HG03460 (cell line): ENCODE data around the gene LMTK2.

Source experiments
- ATAC-seq: cut with Tn5 transposase; IDR thresholded peaks from one replicate; pipeline ENCODE4 v1.9.1; 2021; ENCODE audit not compliant: unreplicated experiment

The LMTK2 gene

DNA sequence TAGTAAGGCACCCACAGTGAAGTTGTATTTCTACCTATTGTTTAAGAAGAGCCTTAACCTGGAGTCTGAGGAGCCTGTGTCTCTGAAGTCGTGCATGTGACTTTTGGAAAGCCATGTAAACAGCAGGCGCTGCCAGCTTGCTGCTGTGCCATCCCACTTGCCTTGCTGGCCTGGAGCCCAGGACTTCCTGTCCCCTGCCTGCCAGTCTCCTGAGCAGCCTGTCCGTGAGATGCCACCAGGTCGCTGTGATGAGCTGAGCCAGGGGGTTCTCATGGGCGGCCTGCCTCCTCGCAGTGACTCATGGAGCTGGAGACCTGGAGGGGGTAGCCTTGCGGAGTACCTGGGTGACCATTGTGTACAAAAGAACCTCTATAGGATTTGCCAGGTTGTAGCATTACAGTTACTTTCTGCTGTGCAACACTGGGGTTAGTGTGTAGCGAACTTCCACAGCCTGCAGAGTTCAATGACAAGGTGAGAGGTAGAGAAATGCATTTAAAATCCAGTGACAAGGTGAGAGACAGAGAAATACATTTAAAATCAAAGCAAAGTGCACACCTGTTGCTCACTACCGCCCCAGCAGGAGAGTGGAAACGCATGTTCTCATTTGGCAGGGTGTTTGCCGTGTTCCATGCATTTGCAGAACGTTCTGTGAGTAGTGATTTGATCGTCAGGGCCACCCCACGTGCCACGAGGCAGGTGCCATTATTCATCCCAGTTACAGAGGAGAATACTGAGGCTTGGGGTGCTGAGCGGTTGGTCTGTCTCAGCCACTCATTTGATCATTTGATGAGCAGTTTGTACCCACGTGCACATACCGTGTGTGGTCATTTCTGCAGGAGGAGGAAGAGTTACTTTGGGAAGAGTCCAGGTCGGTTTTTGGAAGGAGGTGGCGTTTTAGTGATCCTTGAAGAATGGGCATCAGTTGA is 67.9 kb downstream of the LMTK2 start:
- ATAC-seq = no peak

DNA sequence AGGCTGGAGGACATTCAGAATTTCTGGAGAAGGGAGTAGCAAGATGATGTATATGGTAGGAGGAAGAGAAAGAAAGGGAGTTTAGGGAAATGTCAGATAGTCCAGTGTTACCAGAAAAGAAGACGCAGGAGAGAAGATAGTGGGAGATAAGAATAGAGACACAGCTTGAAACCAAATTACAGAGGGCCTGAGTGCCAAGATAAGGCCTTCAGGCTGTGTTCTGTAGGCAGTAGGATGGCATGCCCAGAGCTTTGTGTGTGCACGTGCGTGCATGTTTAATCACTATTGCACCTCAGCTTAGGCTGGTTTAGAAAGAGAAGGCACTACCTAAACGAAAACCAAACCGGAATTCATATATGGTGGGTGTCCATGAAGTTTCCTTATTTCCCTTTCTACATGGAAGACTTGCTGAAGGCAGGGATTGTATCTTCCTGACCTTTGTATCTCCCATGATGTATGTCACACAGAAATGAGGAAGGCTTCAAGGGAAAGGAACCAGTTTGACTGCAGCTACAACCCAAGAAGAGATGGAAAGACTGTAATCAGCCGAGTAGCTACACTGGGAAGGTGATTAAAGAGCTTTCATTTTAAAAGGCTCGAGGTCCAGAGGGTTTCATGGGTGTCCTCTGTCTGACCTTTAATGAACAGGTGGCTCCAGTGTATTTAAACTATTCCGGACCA is 68.7 kb downstream of the LMTK2 start:
- ATAC-seq = no peak

DNA sequence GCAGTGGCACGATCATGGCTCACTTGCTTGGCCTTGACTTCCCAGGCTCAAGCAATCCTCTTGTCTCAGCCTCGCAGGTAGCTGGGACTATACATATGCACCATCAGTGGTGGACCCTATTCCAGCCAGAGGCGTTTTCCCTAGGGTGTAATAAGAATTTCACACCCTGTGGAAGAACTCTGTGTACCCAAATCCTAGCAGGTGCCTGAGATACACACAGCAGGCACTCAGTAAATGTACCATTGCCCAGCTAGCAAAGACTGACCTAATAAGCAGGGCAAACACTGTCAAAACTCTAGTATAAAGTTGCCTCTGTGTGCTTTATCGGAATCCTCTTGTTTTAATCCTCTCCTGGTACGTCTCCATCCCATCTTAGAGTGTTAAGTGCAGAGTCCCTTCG is 70.9 kb downstream of the LMTK2 start:
- no peak for ATAC-seq

DNA sequence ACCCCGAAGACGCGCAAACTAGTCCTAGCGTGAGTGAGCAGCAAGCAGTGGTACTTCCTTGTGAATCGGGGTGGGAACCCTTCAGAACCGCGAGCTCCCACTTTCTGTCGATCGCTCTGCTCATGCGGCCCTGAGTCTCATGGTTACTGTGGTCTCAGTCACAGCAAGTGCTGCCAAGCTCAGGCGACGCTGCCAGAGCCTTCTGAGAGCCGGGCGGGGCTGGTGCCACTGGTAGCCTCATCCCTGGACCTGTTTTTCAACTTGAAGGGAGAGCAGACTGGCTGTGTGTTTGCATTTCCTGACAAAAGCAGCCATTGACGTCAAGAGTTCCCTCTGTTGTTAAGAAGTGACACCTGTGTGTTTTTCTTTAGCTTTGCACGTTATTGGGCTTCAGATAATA is 71.7 kb downstream of the LMTK2 start:
- no peak for ATAC-seq

DNA sequence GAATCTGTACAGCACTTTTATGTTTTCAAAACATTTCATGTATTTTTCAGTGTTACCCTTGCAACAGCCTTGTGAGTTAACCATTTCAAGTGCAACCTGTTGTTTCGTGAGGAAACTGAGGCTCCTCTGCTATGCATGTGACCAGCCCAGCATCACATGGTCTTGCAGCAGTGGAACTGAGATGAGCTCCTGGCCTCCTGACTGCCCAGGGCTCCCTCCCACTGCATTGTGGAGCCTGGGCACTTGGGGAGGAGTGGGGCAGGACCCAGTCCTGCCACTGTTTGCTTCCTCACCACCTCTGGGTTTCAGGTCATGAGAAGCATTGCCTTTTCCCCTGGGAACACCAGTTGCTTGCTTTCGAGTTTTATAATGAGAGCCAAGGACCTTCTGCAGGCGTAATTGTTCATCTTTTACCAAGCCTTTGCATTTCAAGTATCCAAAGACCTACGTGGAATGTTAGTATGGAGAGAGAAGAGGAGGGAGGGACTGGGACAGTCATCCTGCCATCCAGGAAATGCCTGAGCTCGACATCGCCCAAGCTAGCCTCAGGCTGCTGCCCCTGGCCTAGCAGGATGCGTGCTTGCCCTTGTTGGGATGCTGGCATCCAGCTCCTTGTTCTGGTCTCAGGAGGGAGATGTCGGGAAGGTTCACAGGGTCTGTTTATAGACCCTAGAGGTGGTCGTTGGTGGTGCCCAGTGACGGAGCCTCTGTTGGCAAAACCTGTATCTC is 72.3 kb downstream of the LMTK2 start:
- no peak for ATAC-seq

DNA sequence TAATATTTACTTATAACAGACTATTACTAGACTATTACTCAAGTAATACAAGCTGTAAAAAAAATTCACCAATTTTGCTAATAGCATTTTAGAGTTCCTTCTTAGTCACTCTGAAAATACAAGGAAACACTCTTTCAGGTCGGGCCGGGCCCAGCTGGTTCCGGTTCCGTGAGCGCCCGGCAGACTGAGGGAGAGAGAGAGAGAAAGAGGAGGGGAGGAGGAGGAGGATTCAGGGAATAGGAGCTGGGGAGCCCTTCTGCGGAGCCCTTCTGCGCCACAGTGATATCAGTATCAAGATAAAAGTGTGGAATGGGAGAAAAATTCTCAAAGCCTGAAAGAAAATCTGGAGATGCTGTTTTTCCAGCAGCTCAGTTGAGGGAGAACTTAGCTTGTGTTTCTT is 74.1 kb downstream of the LMTK2 start:
- no peak for ATAC-seq

DNA sequence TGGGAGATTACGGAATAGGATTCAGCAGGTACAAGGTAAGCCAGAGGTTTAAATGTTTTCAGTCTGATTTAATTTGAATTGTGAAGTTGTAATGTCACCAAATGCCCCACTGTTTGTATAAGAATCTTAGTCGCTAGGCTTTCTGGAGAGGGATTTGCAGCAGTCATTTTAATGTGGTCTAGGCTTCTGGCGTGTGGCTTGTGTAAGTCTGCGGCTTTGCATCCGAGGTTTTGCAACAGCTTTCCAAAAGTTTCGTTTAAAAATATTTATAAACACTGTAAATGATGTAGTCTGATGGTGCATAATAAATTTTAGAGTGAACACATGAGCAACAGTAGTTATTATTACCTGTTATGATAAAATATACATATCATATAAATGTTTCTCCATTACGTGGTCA is 78.4 kb downstream of the LMTK2 start:
- no peak for ATAC-seq

DNA sequence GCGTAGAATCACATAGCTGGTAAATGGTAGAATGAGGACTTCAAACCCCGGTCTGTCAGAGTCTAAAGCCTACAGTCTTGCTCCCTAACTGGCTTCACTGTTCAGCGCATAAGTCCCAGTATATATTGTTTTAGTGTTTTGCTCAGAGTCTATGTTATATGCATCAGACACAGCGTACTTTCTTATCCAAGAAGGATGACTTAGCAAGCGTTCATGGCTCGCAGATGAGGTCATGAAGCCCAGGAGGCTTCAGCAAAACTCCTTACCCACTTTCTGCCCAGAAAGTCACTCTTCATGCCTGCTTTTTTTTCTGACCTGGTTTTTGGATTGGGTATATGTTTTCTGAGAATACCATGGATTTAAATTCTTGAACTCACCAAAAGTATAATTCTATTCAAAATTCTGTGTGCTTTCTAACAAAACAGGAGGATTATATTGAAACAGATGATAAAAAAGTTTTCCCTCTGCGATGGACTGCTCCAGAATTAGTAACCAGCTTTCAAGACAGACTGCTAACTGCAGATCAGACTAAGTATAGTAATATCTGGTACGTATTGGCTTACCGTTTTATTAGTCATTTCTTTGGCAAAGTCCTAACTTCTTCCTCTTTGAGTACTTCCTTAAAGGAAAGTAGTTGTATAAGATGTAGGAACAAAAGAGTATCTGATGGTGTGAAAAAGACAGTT is 79.9 kb downstream of the LMTK2 start:
- no peak for ATAC-seq

DNA sequence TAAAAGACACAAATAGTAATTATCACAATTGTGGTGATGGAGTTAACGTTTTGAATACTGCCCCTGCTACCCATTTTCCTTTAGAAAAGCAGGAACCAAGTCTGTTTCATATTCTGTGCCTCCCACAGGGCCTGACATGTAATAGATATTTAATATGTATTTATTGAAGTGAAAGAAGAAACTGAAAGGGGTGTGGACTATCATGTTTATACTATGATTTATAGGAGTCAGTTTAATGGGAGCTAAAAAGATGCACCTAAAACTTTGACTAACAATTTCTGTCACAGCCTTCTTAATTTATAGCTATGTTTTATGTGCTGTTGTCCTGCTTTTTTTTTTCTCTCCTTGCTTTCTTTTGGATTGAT is 80.5 kb downstream of the LMTK2 start:
- ATAC-seq = no peak

DNA sequence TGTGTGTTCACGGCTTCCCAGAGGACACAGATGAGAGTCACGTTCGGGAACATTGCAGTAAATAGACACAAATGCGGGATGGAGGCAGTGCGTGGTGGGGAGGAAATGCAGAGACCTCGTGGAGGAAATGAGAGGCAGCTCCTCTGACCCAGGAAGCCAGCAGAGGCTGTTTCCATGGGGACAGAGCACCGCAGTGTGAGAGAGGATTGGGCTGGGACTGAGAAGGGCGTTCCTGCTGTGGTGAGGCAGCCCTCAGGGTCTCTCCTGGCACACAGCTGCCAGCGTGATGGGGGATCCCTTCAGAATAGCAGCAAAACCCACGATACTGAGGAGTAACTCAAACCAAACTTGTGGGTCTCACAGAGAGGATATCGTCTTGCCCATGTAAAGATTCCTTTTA is 82.9 kb downstream of the LMTK2 start:
- no peak for ATAC-seq

DNA sequence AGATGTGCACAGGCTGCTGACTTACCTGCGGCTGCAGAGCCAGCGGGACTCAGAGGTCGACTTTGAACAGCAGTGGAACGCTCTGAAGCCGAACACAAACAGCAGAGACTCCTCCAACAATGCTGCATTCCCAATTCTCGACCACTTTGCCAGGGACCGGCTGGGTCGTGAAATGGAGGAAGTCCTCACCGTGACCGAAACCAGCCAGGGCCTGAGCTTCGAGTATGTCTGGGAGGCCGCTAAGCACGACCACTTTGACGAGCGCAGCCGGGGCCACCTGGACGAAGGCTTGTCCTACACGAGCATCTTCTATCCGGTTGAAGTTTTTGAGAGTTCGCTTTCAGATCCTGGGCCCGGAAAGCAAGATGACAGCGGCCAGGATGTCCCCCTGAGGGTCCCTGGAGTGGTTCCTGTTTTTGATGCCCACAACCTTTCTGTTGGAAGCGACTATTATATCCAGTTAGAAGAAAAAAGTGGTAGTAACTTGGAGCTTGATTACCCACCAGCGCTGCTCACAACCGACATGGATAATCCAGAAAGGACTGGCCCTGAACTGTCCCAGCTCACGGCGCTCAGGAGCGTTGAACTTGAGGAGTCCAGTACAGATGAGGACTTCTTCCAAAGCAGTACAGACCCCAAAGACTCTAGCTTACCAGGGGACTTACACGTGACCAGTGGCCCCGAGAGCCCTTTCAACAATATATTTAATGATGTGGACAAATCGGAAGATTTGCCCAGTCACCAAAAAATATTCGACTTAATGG is 85.2 kb downstream of the LMTK2 start:
- ATAC-seq = no peak

DNA sequence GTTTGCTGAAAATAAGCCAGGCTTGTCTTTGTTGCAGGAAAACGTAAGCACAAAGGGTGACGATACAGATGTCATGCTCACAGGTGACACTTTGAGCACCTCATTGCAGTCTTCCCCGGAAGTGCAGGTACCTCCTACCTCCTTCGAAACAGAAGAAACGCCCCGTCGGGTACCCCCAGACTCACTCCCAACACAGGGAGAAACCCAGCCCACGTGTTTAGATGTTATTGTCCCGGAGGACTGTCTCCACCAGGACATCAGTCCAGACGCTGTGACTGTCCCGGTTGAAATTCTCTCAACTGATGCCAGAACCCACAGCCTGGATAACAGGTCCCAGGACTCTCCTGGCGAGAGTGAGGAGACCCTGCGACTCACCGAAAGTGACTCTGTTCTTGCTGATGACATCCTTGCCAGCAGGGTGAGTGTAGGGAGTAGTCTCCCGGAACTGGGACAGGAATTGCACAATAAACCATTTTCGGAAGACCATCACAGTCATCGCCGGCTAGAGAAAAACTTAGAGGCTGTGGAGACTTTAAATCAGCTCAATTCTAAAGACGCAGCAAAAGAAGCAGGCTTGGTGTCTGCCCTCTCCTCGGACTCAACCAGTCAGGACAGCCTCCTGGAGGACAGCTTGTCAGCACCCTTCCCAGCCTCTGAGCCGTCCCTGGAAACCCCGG is 86.3 kb downstream of the LMTK2 start:
- ATAC-seq = no peak

DNA sequence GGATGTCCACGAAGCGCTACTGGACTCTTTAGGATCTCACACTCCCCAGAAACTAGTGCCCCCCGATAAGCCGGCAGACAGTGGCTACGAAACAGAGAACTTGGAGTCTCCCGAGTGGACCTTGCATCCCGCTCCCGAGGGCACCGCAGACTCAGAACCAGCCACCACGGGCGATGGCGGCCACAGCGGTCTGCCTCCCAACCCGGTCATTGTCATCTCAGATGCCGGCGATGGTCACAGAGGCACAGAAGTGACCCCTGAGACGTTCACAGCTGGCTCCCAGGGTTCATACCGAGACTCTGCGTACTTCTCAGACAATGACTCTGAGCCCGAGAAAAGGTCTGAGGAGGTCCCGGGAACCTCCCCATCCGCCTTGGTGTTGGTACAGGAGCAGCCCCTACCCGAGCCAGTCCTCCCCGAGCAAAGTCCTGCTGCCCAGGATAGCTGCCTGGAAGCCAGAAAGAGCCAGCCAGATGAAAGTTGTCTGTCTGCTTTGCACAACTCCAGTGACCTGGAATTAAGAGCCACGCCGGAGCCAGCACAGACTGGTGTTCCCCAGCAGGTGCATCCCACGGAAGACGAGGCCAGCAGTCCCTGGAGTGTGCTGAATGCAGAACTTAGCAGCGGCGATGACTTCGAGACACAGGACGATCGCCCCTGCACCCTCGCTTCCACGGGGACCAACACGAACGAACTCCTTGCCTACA is 87.0 kb downstream of the LMTK2 start:
- no peak for ATAC-seq

DNA sequence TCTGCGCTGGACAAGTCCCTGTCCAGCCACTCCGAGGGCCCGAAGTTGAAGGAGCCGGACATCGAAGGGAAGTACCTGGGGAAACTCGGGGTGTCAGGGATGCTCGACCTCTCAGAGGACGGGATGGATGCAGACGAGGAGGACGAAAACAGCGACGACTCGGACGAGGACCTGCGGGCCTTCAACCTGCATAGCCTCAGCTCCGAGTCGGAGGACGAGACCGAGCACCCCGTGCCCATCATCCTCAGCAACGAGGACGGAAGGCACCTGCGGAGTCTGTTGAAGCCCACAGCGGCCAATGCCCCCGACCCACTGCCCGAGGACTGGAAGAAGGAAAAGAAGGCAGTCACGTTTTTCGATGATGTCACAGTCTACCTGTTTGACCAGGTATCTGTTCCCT is 87.5 kb downstream of the LMTK2 start:
- no peak for ATAC-seq

DNA sequence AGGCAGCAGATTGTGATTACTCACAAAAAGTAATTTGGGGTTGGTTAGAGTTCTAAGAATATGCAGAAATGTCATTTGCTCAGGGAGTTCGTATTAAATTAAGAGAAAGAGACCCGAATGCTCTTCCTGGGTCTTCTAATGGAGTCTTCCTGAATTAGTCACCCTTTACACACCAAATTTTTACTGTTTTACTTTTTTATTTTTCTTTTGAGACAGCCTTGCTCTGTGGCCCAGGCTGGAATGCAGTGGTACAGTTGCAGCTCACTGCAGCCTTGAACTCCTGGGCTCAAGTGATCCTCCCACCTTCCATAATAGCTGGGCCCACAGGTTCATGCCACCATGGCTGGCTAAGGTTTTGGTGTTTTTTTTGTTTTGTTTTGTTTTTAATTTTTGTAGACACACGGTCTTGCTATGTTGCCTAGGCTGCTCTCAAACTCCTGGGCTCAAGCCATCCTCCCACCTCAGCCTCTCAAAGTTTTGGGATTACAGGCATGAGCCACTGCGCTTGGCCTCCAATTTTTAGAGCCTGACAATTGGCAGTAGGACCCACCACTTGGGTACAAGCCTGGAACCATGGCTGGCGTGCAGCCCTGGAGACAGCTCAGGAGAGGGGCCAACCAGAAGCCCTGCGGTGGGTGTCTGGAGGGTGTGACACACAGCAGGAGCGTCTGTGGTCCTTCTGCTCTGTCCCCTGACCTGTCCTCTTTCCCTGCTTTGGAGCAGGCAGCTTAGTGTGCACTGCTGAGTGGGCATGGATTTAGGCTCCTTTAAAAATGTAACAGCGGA is 88.2 kb downstream of the LMTK2 start:
- ATAC-seq = no peak

DNA sequence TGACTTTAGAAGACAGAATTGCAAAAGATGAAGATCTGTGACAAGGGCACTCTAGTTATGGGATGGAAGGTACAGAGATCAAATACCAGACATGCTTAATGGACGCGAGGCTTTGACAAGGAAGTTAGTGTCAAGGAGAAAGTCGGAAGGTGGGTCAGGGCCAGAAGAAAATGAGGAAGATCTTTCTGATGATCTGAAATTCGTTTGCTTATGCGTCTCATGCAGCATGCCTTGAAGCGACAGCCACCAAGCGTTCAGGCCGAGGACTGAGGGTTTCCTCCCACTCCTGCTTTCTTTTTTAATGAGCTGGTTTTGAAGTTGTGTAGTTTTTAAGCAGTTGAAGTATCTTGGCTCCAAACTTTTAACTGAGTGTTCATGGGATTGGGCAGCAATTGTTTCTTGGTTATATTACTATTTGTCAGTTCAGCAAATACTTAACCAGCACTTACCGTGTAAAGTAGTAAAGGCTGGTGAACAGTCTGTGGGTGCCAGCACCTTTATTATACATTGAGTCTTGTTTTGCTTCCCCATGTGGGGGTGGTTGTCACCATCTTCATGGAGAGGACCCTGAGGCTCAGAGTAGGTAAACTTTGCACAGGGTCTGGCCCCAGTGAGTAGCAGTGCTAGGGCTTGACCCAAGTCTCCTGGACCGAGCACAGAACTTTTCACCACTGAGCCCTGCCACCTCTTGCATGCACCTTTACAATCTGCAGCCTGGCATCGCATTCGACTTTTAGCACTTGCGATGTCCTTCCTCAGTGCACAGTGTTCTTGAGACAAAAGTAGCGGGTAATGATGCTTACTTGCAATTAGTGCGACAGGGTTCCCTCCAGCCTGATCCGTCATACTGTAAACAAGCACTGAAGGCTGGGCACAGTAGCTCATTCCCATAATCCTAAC is 90.3 kb downstream of the LMTK2 start:
- no peak for ATAC-seq

DNA sequence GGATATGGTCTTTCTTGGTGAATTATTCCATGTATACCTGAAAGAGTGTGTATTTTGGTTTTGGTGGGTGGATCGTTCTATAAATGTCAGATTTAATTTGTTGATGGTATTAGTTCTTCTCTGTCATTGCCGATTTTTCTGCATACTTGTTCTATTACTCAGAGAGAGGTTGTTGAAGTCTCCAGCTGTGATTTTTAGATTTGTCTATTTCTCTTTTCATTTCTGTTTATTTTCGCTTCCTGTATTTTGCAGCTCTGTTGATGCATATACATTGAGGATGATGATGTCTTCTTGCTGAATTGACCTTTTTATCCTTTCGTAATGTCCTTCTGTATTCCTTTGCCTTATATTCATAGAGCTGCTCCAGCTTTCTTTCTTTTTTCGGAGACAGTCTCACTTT is 92.5 kb downstream of the LMTK2 start:
- ATAC-seq = no peak

DNA sequence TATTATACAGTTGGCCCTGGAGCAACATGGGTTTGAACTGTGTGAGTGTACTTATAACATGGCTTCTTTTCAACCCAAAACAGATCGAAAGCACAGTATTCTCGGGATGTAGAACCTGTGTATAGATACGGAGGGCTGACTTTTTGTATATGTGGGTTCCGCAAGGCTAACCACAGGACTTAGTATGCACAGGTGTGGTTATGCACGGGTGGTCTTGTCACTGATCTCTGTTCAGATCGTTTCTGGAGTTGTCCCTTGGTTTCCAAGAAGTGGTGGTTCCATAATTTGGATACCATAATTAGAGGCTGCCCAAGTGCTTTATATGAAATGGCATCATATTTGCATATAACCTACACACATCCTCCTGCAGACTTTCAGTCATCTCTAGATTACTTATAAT is 93.7 kb downstream of the LMTK2 start:
- peak; percentile 36 for ATAC-seq
